ENCODE results near the gene FRMD1.

Gene FRMD1

DNA sequence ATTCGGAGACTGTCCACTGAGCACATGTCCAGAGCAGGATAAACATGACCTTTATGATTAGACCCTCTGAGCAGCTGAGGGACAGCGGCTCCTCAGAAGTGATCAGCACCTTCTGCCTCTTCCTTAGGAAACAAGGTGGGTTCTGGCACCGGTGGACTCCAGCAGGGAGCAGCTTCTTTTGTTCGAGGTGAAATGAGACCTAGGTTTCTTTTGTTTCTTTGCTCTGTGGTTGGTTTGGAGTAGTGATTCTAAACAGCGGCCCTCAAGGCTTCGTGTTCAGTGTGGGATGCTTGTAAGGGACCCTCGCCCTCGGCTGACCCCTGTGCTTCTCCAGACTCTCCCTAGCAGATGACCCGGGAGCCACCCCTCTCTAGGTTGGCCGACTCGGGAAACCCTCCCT is 14.6 kb upstream of the FRMD1 start:
- TF ChIP-seq, protein P1, sequence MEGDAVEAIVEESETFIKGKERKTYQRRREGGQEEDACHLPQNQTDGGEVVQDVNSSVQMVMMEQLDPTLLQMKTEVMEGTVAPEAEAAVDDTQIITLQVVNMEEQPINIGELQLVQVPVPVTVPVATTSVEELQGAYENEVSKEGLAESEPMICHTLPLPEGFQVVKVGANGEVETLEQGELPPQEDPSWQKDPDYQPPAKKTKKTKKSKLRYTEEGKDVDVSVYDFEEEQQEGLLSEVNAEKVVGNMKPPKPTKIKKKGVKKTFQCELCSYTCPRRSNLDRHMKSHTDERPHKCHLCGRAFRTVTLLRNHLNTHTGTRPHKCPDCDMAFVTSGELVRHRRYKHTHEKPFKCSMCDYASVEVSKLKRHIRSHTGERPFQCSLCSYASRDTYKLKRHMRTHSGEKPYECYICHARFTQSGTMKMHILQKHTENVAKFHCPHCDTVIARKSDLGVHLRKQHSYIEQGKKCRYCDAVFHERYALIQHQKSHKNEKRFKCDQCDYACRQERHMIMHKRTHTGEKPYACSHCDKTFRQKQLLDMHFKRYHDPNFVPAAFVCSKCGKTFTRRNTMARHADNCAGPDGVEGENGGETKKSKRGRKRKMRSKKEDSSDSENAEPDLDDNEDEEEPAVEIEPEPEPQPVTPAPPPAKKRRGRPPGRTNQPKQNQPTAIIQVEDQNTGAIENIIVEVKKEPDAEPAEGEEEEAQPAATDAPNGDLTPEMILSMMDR (IDR thresholded peaks at IDR 0.05; ENCODE audit: low read depth, low read length, poor library complexity, severe bottlenecking) = no peak
- no peak for TF ChIP-seq EZH2phosphoT487 (IDR thresholded peaks at IDR 0.05; ENCODE audit: borderline replicate concordance, low read length)
- no peaks in the 10 kb centered on the region for H3K36me3 ChIP-seq (ENCODE audit: control insufficient read depth, low read length)
- H3K4me2 ChIP-seq (ENCODE audit: low read length) = no peak overlapping the region
- H4K20me1 ChIP-seq (ENCODE audit: control insufficient read depth, insufficient read depth, low read depth, low read length) = no peaks in the 10 kb centered on the region
- no peak overlapping the region for H3K27ac ChIP-seq (ENCODE audit: low read depth, low read length)
- no peaks in the 10 kb centered on the region for H3K79me2 ChIP-seq (ENCODE audit: control insufficient read depth, low read length)
- H3K27me3 ChIP-seq (ENCODE audit: control insufficient read depth, low read length) = no peaks in the 10 kb centered on the region
- no peaks in the 10 kb centered on the region for H3K9me2 ChIP-seq (replicated peaks; ENCODE audit: control insufficient read depth, low read length)
- no peaks in the 10 kb centered on the region for H3F3A ChIP-seq (ENCODE audit: control insufficient read depth, insufficient read depth)
- H3K4me3 ChIP-seq (ENCODE audit: low read length) = no peak overlapping the region
- H3K4me1 ChIP-seq (ENCODE audit: control insufficient read depth, low read length) = no peaks in the 10 kb centered on the region
- no peaks in the 10 kb centered on the region for H3K9me3 ChIP-seq (ENCODE audit: control insufficient read depth, insufficient read depth, low read length)

DNA sequence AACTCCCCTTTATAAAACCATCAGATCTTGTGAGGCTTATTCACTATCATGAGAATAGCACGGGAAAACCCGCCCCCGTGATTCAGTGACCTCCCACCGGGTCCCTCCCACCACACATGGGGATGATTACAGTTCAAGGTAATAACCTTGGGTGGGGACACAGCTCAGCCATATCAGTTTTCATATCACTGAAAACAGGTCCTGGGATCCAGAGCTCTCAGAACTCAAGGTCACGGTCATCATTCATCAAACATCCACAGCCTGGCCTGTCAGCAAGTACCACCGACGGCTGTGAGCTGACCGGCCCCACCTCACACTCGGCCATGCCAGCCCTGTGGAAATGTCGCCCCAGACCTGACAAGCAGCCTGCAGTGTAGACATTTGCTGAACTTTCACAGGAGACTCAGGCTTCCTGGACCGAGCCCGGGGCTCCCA is 14.1 kb upstream of the FRMD1 start:
- Histone ChIP-seq H3K79me2 (ENCODE audit: control insufficient read depth, low read length) (no peaks in the 10 kb centered on the region), H3K4me1 (ENCODE audit: control insufficient read depth, low read length) (no peaks in the 10 kb centered on the region), H3K4me2 (ENCODE audit: low read length) (no peak overlapping the region), H3K4me3 (ENCODE audit: low read length) (no peak overlapping the region), H3K27me3 (ENCODE audit: control insufficient read depth, low read length) (no peaks in the 10 kb centered on the region), H3K27ac (ENCODE audit: low read depth, low read length) (no peak overlapping the region), H4K20me1 (ENCODE audit: control insufficient read depth, insufficient read depth, low read depth, low read length) (no peaks in the 10 kb centered on the region), H3K36me3 (ENCODE audit: control insufficient read depth, low read length) (no peaks in the 10 kb centered on the region), H3K9me2 (replicated peaks; ENCODE audit: control insufficient read depth, low read length) (no peaks in the 10 kb centered on the region), H3K9me3 (ENCODE audit: control insufficient read depth, insufficient read depth, low read length) (no peaks in the 10 kb centered on the region), H3F3A (ENCODE audit: control insufficient read depth, insufficient read depth) (no peaks in the 10 kb centered on the region)
- TF ChIP-seq, protein P1 (IDR thresholded peaks at IDR 0.05; ENCODE audit: low read depth, low read length, poor library complexity, severe bottlenecking) = no peak
- TF ChIP-seq EZH2phosphoT487 (IDR thresholded peaks at IDR 0.05; ENCODE audit: borderline replicate concordance, low read length) = no peak

DNA sequence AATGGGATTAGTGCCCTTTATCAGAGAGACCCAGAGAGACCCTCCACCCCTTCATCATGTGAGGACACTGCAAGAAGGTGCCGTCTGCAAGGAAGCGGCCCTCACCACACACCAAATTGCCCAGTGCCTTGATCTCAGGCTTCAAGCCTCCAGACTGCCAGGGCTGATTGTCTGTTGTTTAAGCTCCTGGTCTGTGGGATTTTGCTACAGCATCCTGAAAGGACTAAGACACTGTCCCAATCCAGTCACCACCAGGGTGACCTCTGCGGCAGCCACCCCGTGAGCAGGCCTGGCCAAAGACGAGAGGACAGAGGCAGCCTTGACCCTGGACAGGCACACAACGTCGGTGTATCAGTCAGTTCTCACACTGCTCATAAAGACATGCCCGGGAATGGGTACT is 13.5 kb upstream of the FRMD1 start:
- H3K9me3 ChIP-seq (ENCODE audit: control insufficient read depth, insufficient read depth, low read length) = no peaks in the 10 kb centered on the region
- no peak overlapping the region for H3K27ac ChIP-seq (ENCODE audit: low read depth, low read length)
- no peaks in the 10 kb centered on the region for H3K36me3 ChIP-seq (ENCODE audit: control insufficient read depth, low read length)
- H3F3A ChIP-seq (ENCODE audit: control insufficient read depth, insufficient read depth) = no peaks in the 10 kb centered on the region
- no peaks in the 10 kb centered on the region for H4K20me1 ChIP-seq (ENCODE audit: control insufficient read depth, insufficient read depth, low read depth, low read length)
- no peaks in the 10 kb centered on the region for H3K79me2 ChIP-seq (ENCODE audit: control insufficient read depth, low read length)
- no peaks in the 10 kb centered on the region for H3K4me1 ChIP-seq (ENCODE audit: control insufficient read depth, low read length)
- H3K4me3 ChIP-seq (ENCODE audit: low read length) = no peak overlapping the region
- H3K9me2 ChIP-seq (replicated peaks; ENCODE audit: control insufficient read depth, low read length) = no peaks in the 10 kb centered on the region
- H3K27me3 ChIP-seq (ENCODE audit: control insufficient read depth, low read length) = no peaks in the 10 kb centered on the region
- TF ChIP-seq, protein P1 (IDR thresholded peaks at IDR 0.05; ENCODE audit: low read depth, low read length, poor library complexity, severe bottlenecking) = no peak
- TF ChIP-seq EZH2phosphoT487 (IDR thresholded peaks at IDR 0.05; ENCODE audit: borderline replicate concordance, low read length) = no peak
- no peak overlapping the region for H3K4me2 ChIP-seq (ENCODE audit: low read length)

Data from DOHH2 (cell line).